HG03196 (cell line): ENCODE measurements around the gene GOLGA6A.
A peak's percentile ranks its signal among the peaks of the same experiment; 100 is the strongest.
"Not testable (repeated sequence)": the region's sequence is repeated elsewhere in the genome, so short reads cannot be mapped to it uniquely, and the experiment has no call there.

Source experiments
- ATAC-seq: cut with Tn5 transposase; IDR thresholded peaks from one replicate; pipeline ENCODE4 v1.9.1; 2021; ENCODE audit not compliant: unreplicated experiment

The GOLGA6A gene

GRCh38 chr15:74108611-74109010 is 26.3 kb upstream of the GOLGA6A start:
- ATAC-seq: not testable (repeated sequence)

- no peak for ATAC-seq
These were observed 25.8 kb upstream of the GOLGA6A start for GRCh38 chr15:74108111-74108510.

GRCh38 chr15:74099963-74100733 is 17.8 kb upstream of the GOLGA6A start:
- ATAC-seq: peak; percentile 58

GRCh38 chr15:74096753-74097474 is 14.6 kb upstream of the GOLGA6A start:
- ATAC-seq: not testable (repeated sequence)

- ATAC-seq: not testable (repeated sequence)
These were observed 13.3 kb upstream of the GOLGA6A start for GRCh38 chr15:74095610-74096009.

GRCh38 chr15:74094567-74094966 is 12.2 kb upstream of the GOLGA6A start:
- not testable (repeated sequence) for ATAC-seq

- ATAC-seq: not testable (repeated sequence)
These were observed 6.6 kb downstream of the GOLGA6A start for GRCh38 chr15:74075781-74076180.

- not testable (repeated sequence) for ATAC-seq
These were observed 9.6 kb downstream of the GOLGA6A start for GRCh38 chr15:74072614-74073337.

- ATAC-seq: not testable (repeated sequence)
These were observed 10.2 kb downstream of the GOLGA6A start for GRCh38 chr15:74072132-74072531.

GRCh38 chr15:74071645-74072044 is 10.7 kb downstream of the GOLGA6A start:
- not testable (repeated sequence) for ATAC-seq

- ATAC-seq: not testable (repeated sequence)
These were observed 16.5 kb downstream of the GOLGA6A start for GRCh38 chr15:74065684-74066411.

GRCh38 chr15:74064822-74065221 is 17.5 kb downstream of the GOLGA6A start:
- ATAC-seq: not testable (repeated sequence)

- not testable (repeated sequence) for ATAC-seq
These were observed 18.2 kb downstream of the GOLGA6A start for GRCh38 chr15:74064183-74064582.

GRCh38 chr15:74063425-74064146 is 18.8 kb downstream of the GOLGA6A start:
- not testable (repeated sequence) for ATAC-seq

- no peak for ATAC-seq
These were observed 19.7 kb downstream of the GOLGA6A start for GRCh38 chr15:74062671-74063070.

GRCh38 chr15:74062236-74062635 is 20.1 kb downstream of the GOLGA6A start:
- no peak for ATAC-seq

GRCh38 chr15:74060251-74060650 is 22.1 kb downstream of the GOLGA6A start:
- no peak for ATAC-seq

GRCh38 chr15:74059050-74059833 is 23.1 kb downstream of the GOLGA6A start:
- ATAC-seq: not testable (repeated sequence)

GRCh38 chr15:74056330-74056729 is 26.0 kb downstream of the GOLGA6A start:
- ATAC-seq: not testable (repeated sequence)
